SU-DHL-6 (cell line): Measurements from ENCODE around the gene ENPP4.

Source experiments
- H2AFZ ChIP-seq: fragments of 200-600 bp; sonication (generic); 2 replicates; pipeline ENCODE4 v1.6.1; 2014; ENCODE audit warnings: low read depth, mild to moderate bottlenecking, moderate library complexity, mixed read lengths, antibody characterized with exemption, low read length; ENCODE audit not compliant: severe bottlenecking
- H3F3A ChIP-seq: fragments of 200-600 bp; shearing (Covaris generic); 2 replicates; pipeline ENCODE4 v1.6.0; 2016; ENCODE audit warnings: antibody characterized with exemption, mild to moderate bottlenecking; ENCODE audit not compliant: insufficient read depth
- H3K27ac ChIP-seq: fragments of 200-600 bp; sonication (generic); 2 replicates; pipeline ENCODE4 v1.5.1; 2016; ENCODE audit warnings: low read depth, mild to moderate bottlenecking, low read length, moderate library complexity, mixed read lengths
- H3K27me3 ChIP-seq: fragments of 200-600 bp; sonication (generic), shearing (Covaris generic); 2 replicates; pipeline ENCODE4 v1.6.0; 2014; ENCODE audit warnings: mild to moderate bottlenecking, low read length
- H3K36me3 ChIP-seq: fragments of 200-600 bp; sonication (generic); 2 replicates; pipeline ENCODE4 v1.6.1; 2014; ENCODE audit warnings: mild to moderate bottlenecking, low read length, mixed read lengths
- H3K4me2 ChIP-seq: fragments of 300-600, 200-600 bp; shearing (Covaris generic), sonication (generic); 2 replicates; pipeline ENCODE4 v1.6.0; 2014; ENCODE audit warnings: low read length, low read depth, mild to moderate bottlenecking; ENCODE audit not compliant: poor library complexity, severe bottlenecking
- H3K4me3 ChIP-seq: fragments of 200-600 bp; sonication (generic); 2 replicates; pipeline ENCODE4 v1.5.1; 2014; ENCODE audit warnings: antibody characterized with exemption, low read length, mild to moderate bottlenecking, mixed read lengths; ENCODE audit not compliant: insufficient read depth, poor library complexity, severe bottlenecking
- H3K79me2 ChIP-seq: fragments of 200-600 bp; sonication (generic); 2 replicates; pipeline ENCODE4 v1.6.1; 2014; ENCODE audit warnings: mild to moderate bottlenecking, low read length, moderate library complexity; ENCODE audit not compliant: insufficient read depth
- H3K9ac ChIP-seq: fragments of 200-600 bp; sonication (generic); 2 replicates; pipeline ENCODE4 v1.7.0; 2014; ENCODE audit warnings: mild to moderate bottlenecking, low read length
- H3K9me2 ChIP-seq: fragments of 200-600 bp; sonication (generic); replicated peaks from 2 replicates; pipeline ENCODE4 v1.6.1; 2014; ENCODE audit warnings: low read length; ENCODE audit not compliant: insufficient read depth
- H3K9me3 ChIP-seq: fragments of 200-600 bp; sonication (generic); 2 replicates; pipeline ENCODE4 v1.6.1; 2014; ENCODE audit warnings: low read length, mixed read lengths; ENCODE audit not compliant: insufficient read depth
- H4K20me1 ChIP-seq: fragments of 200-600 bp; sonication (generic); 2 replicates; pipeline ENCODE4 v1.6.1; 2014; ENCODE audit warnings: low read depth, mild to moderate bottlenecking, antibody characterized with exemption, low read length, moderate library complexity, mixed read lengths
- CTCF ChIP-seq: fragments of 200-600 bp; sonication (generic); IDR thresholded peaks from one replicate; pipeline ENCODE4 v1.5.1; 2017; ENCODE audit warnings: antibody characterized with exemption, mild to moderate bottlenecking, low read length, moderate library complexity; ENCODE audit not compliant: insufficient read depth, poor library complexity, severe bottlenecking
- EZH2phosphoT487 ChIP-seq: fragments of 200-600 bp; sonication (generic), shearing (Covaris generic); conservative IDR thresholded peaks from 2 replicates; pipeline ENCODE4 v1.6.1; 2018; ENCODE audit warnings: mild to moderate bottlenecking, antibody characterized with exemption, low read length, moderate library complexity, mixed read lengths

The ENPP4 gene

GRCh38 chr6:46191961-46192360 is 62.2 kb downstream of the ENPP4 start:
- no peaks in the 10 kb centered on the region for H3K27me3 ChIP-seq
- no peaks in the 10 kb centered on the region for H3K79me2 ChIP-seq
- no peak overlapping the region for H2AFZ ChIP-seq
- TF ChIP-seq CTCF, result no peak
- TF ChIP-seq EZH2phosphoT487, result no peak
- no peak overlapping the region for H3K4me3 ChIP-seq
- H3F3A ChIP-seq, result no peaks in the 10 kb centered on the region
- no peaks in the 10 kb centered on the region for H4K20me1 ChIP-seq
- H3K4me2 ChIP-seq, result no peak overlapping the region
- H3K9me2 ChIP-seq, result no peaks in the 10 kb centered on the region
- H3K27ac ChIP-seq, result no peak overlapping the region
- H3K9me3 ChIP-seq, result no peaks in the 10 kb centered on the region
- H3K9ac ChIP-seq, result no peak overlapping the region
- no peaks in the 10 kb centered on the region for H3K36me3 ChIP-seq
